IMR-90 (cell line): ENCODE results near the gene AAK1. TPM values are rescaled to one million over a fixed set of nuclear protein-coding genes. Genes with fewer than 3 reads are reported as not detected.

Source experiments
- ATAC-seq: fragments of 200-7000 bp; cut with Tn5 transposase; 2 replicates; pipeline ENCODE4 v1.9.1; 2020; ENCODE audit warnings: low read depth, mild to moderate bottlenecking, moderate library complexity
- BruUV-seq: library from RNA; stranded (reverse); fragments of 400-500 nt; replicated peaks from 2 replicates; lab custom pipeline; 2021; lab: Mats Ljungman, UMichigan
- CTCF ChIA-PET: fragments of 300-600 bp; formaldehyde crosslinking; extraction: SDS; loops from one replicate; lab custom pipeline; 2021; ENCODE audit warnings: antibody characterized with exemption; lab: Yijun Ruan, JAX
- POLR2A ChIA-PET: fragments of 300-600 bp; sonication (Branson Sonifier 250); formaldehyde crosslinking; loops from one replicate; lab custom pipeline; 2022; ENCODE audit warnings: antibody characterized with exemption; ENCODE audit not compliant: unreplicated experiment; lab: Charles Lee
- DNase-seq: peaks from one replicate; pipeline ENCODE4 v3.0.0; 2013
- H2AFZ ChIP-seq: replicated peaks from 2 replicates; pipeline ENCODE3; 2013; ENCODE audit warnings: low read length, mild to moderate bottlenecking; ENCODE audit not compliant: poor library complexity
- H2AK5ac ChIP-seq: 2 replicates; pipeline ENCODE4 v1.6.1; 2013; ENCODE audit warnings: low read depth, low read length, inconsistent platforms
- H2AK9ac ChIP-seq: replicated peaks from 2 replicates; pipeline ENCODE3; 2013; ENCODE audit warnings: mild to moderate bottlenecking, low read depth, low read length, moderate library complexity; ENCODE audit not compliant: poor library complexity
- H2BK120ac ChIP-seq: 2 replicates; pipeline ENCODE4 v1.6.1; 2013; ENCODE audit warnings: low read depth, low read length, inconsistent platforms
- H2BK15ac ChIP-seq: 3 replicates; pipeline ENCODE4 v1.6.1; 2013; ENCODE audit warnings: low read depth, low read length, inconsistent platforms
- H2BK20ac ChIP-seq: 2 replicates; pipeline ENCODE4 v1.6.1; 2013; ENCODE audit warnings: low read depth, mild to moderate bottlenecking, inconsistent platforms, low read length, moderate library complexity
- H2BK5ac ChIP-seq: 2 replicates; pipeline ENCODE4 v1.6.1; 2013; ENCODE audit warnings: mild to moderate bottlenecking, low read depth, low read length, inconsistent platforms; ENCODE audit not compliant: poor library complexity, severe bottlenecking
- H3K14ac ChIP-seq: replicated peaks from 2 replicates; pipeline ENCODE4 v1.6.1; 2013; ENCODE audit warnings: low read depth, low read length, inconsistent platforms
- H3K18ac ChIP-seq: 2 replicates; pipeline ENCODE4 v1.6.1; 2013; ENCODE audit warnings: low read depth, low read length, control low read depth
- H3K23ac ChIP-seq: 2 replicates; pipeline ENCODE4 v1.6.1; 2013; ENCODE audit warnings: low read depth, low read length, inconsistent platforms
- H3K27ac ChIP-seq: 2 replicates; pipeline ENCODE4 v1.5.1; 2013; ENCODE audit warnings: mild to moderate bottlenecking, control low read depth, low read length; ENCODE audit not compliant: insufficient read depth
- H3K27me3 ChIP-seq: 2 replicates; pipeline ENCODE4 v1.6.1; 2013; ENCODE audit warnings: low read length; ENCODE audit not compliant: control insufficient read depth, insufficient read depth
- H3K36me3 ChIP-seq: 2 replicates; pipeline ENCODE4 v1.6.1; 2013; ENCODE audit warnings: low read length, mixed read lengths; ENCODE audit not compliant: control insufficient read depth, insufficient read depth
- H3K4ac ChIP-seq: 2 replicates; pipeline ENCODE4 v1.6.1; 2013; ENCODE audit warnings: low read depth, low read length, inconsistent platforms
- H3K4me1 ChIP-seq: 2 replicates; pipeline ENCODE4 v1.6.1; 2013; ENCODE audit warnings: low read length, mixed read lengths; ENCODE audit not compliant: control insufficient read depth, insufficient read depth
- H3K4me2 ChIP-seq: 2 replicates; pipeline ENCODE4 v1.6.1; 2013; ENCODE audit warnings: low read depth, mild to moderate bottlenecking, control low read depth, low read length, moderate library complexity
- H3K4me3 ChIP-seq: 2 replicates; pipeline ENCODE4 v1.5.1; 2013; ENCODE audit warnings: low read depth, mild to moderate bottlenecking, control low read depth, low read length, moderate library complexity; ENCODE audit not compliant: insufficient read depth
- H3K56ac ChIP-seq: 2 replicates; pipeline ENCODE4 v1.6.1; 2013; ENCODE audit warnings: low read length, inconsistent platforms; ENCODE audit not compliant: insufficient read depth; ENCODE audit errors: extremely low read depth
- H3K79me1 ChIP-seq, 2 experiments: 2 replicates each; pipeline ENCODE4 v1.6.1; 2013; ENCODE audit warnings: low read length in 2 of 2, inconsistent platforms in 1 of 2, low read depth in 1 of 2
- H3K9ac ChIP-seq: 2 replicates; pipeline ENCODE4 v1.6.1; 2013; ENCODE audit warnings: low read depth, low read length, control low read depth
- H3K9me1 ChIP-seq: 2 replicates; pipeline ENCODE4 v1.6.1; 2013; ENCODE audit warnings: low read length, inconsistent platforms; ENCODE audit not compliant: insufficient read depth
- H3K9me3 ChIP-seq: 2 replicates; pipeline ENCODE4 v1.6.1; 2013; ENCODE audit warnings: low read length; ENCODE audit not compliant: control insufficient read depth, insufficient read depth
- H4K20me1 ChIP-seq: 2 replicates; pipeline ENCODE4 v1.6.1; 2013; ENCODE audit warnings: low read length, inconsistent platforms; ENCODE audit not compliant: insufficient read depth
- H4K5ac ChIP-seq: 2 replicates; pipeline ENCODE4 v1.6.1; 2013; ENCODE audit warnings: mild to moderate bottlenecking, low read depth, low read length, control low read depth
- H4K8ac ChIP-seq, 2 experiments: 2 replicates each; pipeline ENCODE4 v1.6.1; 2013; ENCODE audit warnings: low read depth in 2 of 2, low read length in 2 of 2, control low read depth in 1 of 2, inconsistent platforms in 1 of 2
- H4K91ac ChIP-seq: 2 replicates; pipeline ENCODE4 v1.6.1; 2013; ENCODE audit warnings: low read depth, low read length, inconsistent platforms; ENCODE audit not compliant: insufficient read depth
- BHLHE40 ChIP-seq: fragments of 150-350 bp; IDR thresholded peaks from 2 replicates; pipeline ENCODE4 v1.6.1; 2016; ENCODE audit warnings: mild to moderate bottlenecking, low read depth, low read length
- CEBPB ChIP-seq: IDR thresholded peaks from 2 replicates; pipeline ENCODE4 v1.6.1; 2012; ENCODE audit warnings: low read depth, low read length, improper control_type of control experiment
- CHD1 ChIP-seq: IDR thresholded peaks from 2 replicates; pipeline ENCODE4 v1.6.1; 2012; ENCODE audit warnings: low read depth, low read length, improper control_type of control experiment
- ELK1 ChIP-seq: fragments of 150-350 bp; IDR thresholded peaks from 2 replicates; pipeline ENCODE4 v1.6.1; 2016; ENCODE audit warnings: low read depth, mild to moderate bottlenecking, low read length, moderate library complexity, borderline replicate concordance
- FOS ChIP-seq: fragments of 150-350 bp; IDR thresholded peaks from 2 replicates; pipeline ENCODE4 v1.6.1; 2016; ENCODE audit warnings: low read depth, low read length
- MAFK ChIP-seq: IDR thresholded peaks from 2 replicates; pipeline ENCODE4 v1.6.1; 2012; ENCODE audit warnings: low read depth, low read length, improper control_type of control experiment
- MAZ ChIP-seq: IDR thresholded peaks from 2 replicates; pipeline ENCODE4 v1.6.1; 2012; ENCODE audit warnings: low read depth, mild to moderate bottlenecking, low read length, improper control_type of control experiment, moderate library complexity, borderline replicate concordance
- MXI1 ChIP-seq: IDR thresholded peaks from 2 replicates; pipeline ENCODE4 v1.6.1; 2012; ENCODE audit warnings: low read depth, mild to moderate bottlenecking, low read length, moderate library complexity, borderline replicate concordance
- NFE2L2 ChIP-seq: fragments of 150-350 bp; IDR thresholded peaks from 2 replicates; pipeline ENCODE4 v1.6.1; 2016; ENCODE audit warnings: low read depth, mild to moderate bottlenecking, low read length
- POLR2A ChIP-seq: IDR thresholded peaks from 2 replicates; pipeline ENCODE4 v1.6.1; 2012; ENCODE audit warnings: mild to moderate bottlenecking, low read depth, low read length
- RAD21 ChIP-seq: IDR thresholded peaks from 2 replicates; pipeline ENCODE4 v1.6.1; 2012; ENCODE audit warnings: low read length, improper control_type of control experiment
- RCOR1 ChIP-seq: IDR thresholded peaks from 2 replicates; pipeline ENCODE4 v1.6.1; 2012; ENCODE audit warnings: mild to moderate bottlenecking, low read length, improper control_type of control experiment; ENCODE audit not compliant: insufficient replicate concordance
- RFX5 ChIP-seq: IDR thresholded peaks from 2 replicates; pipeline ENCODE4 v1.8.0; 2012; ENCODE audit warnings: low read depth, mild to moderate bottlenecking, low read length, moderate library complexity
- SMC3 ChIP-seq: fragments of 150-350 bp; IDR thresholded peaks from 2 replicates; pipeline ENCODE4 v1.6.1; 2016; ENCODE audit warnings: low read depth, mild to moderate bottlenecking, antibody characterized with exemption, low read length, moderate library complexity
- USF2 ChIP-seq: fragments of 150-350 bp; IDR thresholded peaks from 2 replicates; pipeline ENCODE4 v1.6.1; 2017; ENCODE audit warnings: mild to moderate bottlenecking, antibody characterized with exemption, low read length, low read depth
- WGBS, 2 experiments: methylation state at CpG; one replicate each; pipeline versions ENCODE4 v1.1.5 to v1.1.7; 2013; ENCODE audit warnings: missing lambda C conversion rate in 2 of 2; ENCODE audit not compliant: insufficient read length in 1 of 2; ENCODE audit errors: extremely low coverage in 2 of 2; 5-methylcytosine and 5-hydroxymethylcytosine counted together
- dilution Hi-C: fragments of 300-500 bp; cut with HindIII; formaldehyde crosslinking; loops from one replicate; pipeline ENCODE4 v1.14.3; 2018; ENCODE audit warnings: low sequenced_read_pairs; ENCODE audit not compliant: unreplicated experiment
- in situ Hi-C: fragments of 300-500 bp; cut with MboI; formaldehyde crosslinking; loops from 3 replicates; pipeline ENCODE4 v1.14.3; 2019; ENCODE audit warnings: low sequenced_read_pairs, inconsistent platforms, mixed read lengths
- intact Hi-C: fragments of 100-400 bp; cut with micrococcal nuclease; formaldehyde crosslinking; loops from 2 replicates; pipeline ENCODE4 v1.10.0; 2022
- polyA plus RNA-seq, 3 experiments: library from polyadenylated mRNA; depleted of rRNA; stranded (reverse); fragments of >200 nt; gene quantifications; 2 replicates each; pipeline ENCODE4 v1.2.3, GENCODE V29; 2012; ENCODE audit warnings: low replicate concordance in 1 of 3
- total RNA-seq: library from RNA; depleted of rRNA; stranded (reverse); fragments of >200 nt; gene quantifications from 2 replicates; pipeline ENCODE4 v1.2.3, GENCODE V29; 2012
- TF ChIP-seq, protein P1 (sequence below): conservative IDR thresholded peaks from 2 replicates; pipeline ENCODE4 v1.5.1; 2012; ENCODE audit warnings: mild to moderate bottlenecking, low read depth, low read length, improper control_type of control experiment

Gene AAK1
- total and polyA plus RNA-seq, 2 of the 4 experiments (the other 2 are of a cell fraction) = 21.9 to 26.5 TPM

GRCh38 chr2:69677914-69678313, 34.4 kb upstream of the AAK1 start:
- Histone ChIP-seq H2AK5ac (no peak overlapping the region), H3K18ac (no peak overlapping the region), H3K4me3 (no peak overlapping the region), H2AFZ (no peak overlapping the region), H3K4me2 (no peak overlapping the region), H2BK20ac (0 out of 2 replicates have a peak overlapping the region, but pooled peaks have one; percentile 10), H2AK9ac (no peak overlapping the region), H3K4ac (no peak overlapping the region), H2BK120ac (no peak overlapping the region), H3K36me3 (no peaks in the 10 kb centered on the region), H3K56ac (no peak overlapping the region), H3K9me1 (no peaks in the 10 kb centered on the region), H4K8ac (no peak overlapping the region), H3K27me3 (no peaks in the 10 kb centered on the region), H3K23ac (no peak overlapping the region), H4K91ac (no peak overlapping the region), H3K79me1 (no peaks in the 10 kb centered on the region), H2BK5ac (no peak overlapping the region), H3K4me1 (no peaks in the 10 kb centered on the region), H3K14ac (no peak overlapping the region), H4K5ac (no peak overlapping the region), H2BK15ac (no peak overlapping the region), H4K20me1 (no peaks in the 10 kb centered on the region), H3K9ac (no peak overlapping the region), H3K27ac (no peak overlapping the region), H3K9me3 (no peaks in the 10 kb centered on the region)
- ChIA-PET CTCF (no interaction called here), POLR2A (no interaction called here)
- TF ChIP-seq NFE2L2 (no peak), MXI1 (no peak), RFX5 (no peak), MAZ (no peak), MAFK (no peak), CEBPB (no peak), BHLHE40 (no peak), SMC3 (no peak), FOS (no peak), ELK1 (no peak), RAD21 (no peak), RCOR1 (no peak), USF2 (no peak), POLR2A (no peak), CHD1 (no peak)
- TF ChIP-seq, protein P1, sequence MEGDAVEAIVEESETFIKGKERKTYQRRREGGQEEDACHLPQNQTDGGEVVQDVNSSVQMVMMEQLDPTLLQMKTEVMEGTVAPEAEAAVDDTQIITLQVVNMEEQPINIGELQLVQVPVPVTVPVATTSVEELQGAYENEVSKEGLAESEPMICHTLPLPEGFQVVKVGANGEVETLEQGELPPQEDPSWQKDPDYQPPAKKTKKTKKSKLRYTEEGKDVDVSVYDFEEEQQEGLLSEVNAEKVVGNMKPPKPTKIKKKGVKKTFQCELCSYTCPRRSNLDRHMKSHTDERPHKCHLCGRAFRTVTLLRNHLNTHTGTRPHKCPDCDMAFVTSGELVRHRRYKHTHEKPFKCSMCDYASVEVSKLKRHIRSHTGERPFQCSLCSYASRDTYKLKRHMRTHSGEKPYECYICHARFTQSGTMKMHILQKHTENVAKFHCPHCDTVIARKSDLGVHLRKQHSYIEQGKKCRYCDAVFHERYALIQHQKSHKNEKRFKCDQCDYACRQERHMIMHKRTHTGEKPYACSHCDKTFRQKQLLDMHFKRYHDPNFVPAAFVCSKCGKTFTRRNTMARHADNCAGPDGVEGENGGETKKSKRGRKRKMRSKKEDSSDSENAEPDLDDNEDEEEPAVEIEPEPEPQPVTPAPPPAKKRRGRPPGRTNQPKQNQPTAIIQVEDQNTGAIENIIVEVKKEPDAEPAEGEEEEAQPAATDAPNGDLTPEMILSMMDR = no peak
- in situ Hi-C loops = no loop called here
- intact Hi-C loops = no loop called here
- no CpG with 5 or more reads among the region's 5 CpGs for WGBS, 2 experiments
- dilution Hi-C loops = no loop called here
- ATAC-seq (no peak), DNase-seq (no peak)
- no TSS peak for BruUV-seq
